HG02884 (cell line): ENCODE data around the gene ZHX3.

Source experiments
- ATAC-seq: cut with Tn5 transposase; IDR thresholded peaks from one replicate; pipeline ENCODE4 v1.9.1; 2021; ENCODE audit warnings: mild to moderate bottlenecking, moderate library complexity; ENCODE audit not compliant: unreplicated experiment

Gene ZHX3

DNA sequence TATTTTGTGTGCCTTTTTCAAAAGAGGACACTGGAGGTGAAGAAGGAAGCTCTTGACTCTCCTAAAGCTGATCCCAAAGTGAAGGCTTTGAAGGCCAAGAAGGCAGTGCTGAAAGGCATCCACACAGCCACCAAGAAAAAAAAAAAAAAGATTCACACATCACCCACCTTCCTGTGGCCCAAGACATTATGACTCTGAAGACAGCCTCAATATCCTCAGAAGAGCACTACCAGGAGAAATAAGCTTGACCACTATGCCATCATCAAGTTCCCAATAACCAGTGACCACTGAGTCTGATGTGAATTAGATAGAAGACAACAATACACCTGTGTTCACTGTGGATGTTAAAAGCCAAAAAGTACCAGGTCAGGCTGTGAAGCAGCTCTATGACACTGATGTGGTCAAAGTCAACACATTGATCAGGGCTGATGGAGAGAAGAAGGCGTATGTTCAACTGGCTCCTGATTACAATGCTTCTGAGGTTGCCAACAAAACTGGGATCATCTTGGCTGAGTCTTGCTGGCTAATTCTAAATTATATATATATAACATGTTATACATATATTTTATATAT lies 120.8 kb downstream of the ZHX3 start:
- ATAC-seq: no peak

DNA sequence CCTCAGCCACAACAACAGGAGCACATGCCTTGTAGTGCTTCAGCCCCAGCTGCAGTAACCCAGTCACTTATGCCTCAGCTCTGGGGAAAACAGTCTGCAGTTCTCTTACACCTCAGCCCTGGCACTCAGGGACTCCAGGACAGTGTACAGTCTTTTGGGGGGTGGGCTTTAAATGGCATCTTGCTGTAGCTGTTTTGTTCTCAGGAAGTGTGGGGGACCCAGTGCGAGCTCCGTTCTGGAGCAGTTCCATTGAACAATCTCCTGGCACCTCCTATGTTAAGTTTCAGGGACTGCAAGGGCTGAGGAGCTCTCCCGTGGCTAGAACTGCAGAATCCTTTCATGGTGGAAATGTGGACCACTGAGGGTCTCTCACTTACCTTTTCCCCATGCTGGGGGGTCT lies 125.0 kb downstream of the ZHX3 start:
- ATAC-seq: no peak

DNA sequence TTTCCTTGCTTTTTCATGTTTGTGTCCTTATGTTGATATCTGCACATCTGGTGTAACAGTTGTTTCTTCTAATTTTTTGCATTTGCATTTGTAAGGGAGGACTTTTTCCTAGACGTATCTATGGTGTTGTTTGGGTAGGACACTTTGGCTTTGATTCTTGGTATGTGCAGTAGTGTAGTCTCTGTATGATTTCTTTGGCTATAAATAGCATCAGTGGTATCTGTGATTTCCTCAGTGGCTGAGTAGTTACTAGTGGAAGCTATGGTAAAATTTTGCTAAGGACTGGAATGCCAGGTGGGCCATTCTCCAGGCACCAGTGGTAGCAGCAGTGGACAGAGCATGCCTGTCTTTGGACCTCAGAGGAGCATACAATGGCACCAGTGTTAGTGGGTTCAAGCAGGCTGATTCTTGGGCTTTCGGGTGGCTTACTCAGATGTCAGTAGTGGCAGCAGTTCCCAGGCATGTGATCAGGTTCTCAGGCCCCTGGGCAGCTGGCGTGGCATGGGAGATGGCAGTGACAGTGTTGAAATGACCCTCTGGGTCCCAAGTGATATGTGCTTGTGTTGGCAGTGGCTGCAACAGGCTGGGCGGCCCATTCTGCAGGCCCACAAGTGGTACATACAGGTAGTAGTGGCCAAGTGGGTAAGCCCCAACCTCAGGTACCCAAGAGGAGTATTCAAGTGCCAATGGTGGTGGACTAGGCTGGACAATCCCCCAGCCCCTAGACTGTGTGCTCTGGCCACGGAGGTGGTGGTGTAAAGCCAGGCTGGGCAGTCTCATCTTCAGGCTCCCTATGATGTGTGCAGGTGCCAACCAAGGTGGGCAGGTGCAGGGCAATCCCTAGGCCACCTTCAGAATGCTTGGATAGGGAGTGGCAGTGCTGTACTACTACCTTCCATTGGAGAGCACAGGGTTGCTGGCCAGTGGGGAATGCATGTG lies 125.7 kb downstream of the ZHX3 start:
- no peak for ATAC-seq

DNA sequence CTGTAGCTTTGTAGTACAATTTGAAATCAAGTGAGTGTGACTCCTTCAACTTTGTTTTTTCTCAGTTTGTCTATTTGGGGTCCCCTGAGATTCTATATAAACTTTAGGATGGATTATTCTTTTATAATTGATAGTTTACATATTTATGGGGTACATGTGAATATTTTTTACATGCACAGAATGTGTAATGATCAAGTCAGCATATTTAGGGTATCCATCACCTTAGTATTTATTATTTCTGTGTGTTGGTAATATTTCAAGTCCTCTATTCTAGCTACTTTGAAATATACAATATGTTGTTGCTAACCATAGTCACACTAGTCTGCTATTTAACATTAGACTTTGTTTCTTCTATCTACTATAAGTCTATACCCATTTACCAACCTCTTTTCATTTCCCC lies 129.9 kb downstream of the ZHX3 start:
- no peak for ATAC-seq

DNA sequence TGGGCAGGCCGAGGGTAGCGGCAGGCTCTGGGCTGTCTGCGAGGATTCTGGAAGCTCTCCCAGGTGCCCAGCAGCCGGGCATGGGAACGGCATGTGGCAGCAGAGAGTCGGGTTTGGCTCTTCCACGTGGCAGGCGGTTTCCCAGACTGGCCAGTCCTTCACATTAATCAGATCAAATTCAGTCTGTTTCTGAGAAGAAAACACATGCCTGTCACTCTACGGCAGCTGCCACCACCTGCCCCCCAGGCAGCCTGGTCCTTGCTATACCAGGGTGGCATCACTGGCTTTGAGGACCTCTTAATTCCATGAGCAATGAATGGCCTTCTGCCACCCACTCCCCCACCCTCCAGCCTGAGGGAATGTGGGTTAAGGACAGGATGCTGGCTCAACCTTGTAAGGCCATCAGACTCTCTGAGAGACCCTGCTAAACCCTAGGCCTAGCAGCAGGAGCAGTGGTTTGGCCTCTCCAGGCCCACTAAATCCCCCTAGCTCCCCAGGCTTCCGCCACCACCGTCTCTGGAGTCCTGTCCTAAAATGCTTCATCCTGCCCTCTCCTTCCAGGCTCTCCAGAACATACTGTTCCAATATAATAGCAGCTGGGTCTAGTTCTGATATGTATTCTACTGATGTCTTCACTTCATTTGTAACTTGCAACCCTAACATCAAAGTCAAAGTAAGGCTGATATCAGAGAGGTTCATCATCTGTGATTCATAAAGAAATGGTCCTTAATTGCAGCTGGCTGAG lies 132.3 kb downstream of the ZHX3 start:
- ATAC-seq: no peak

DNA sequence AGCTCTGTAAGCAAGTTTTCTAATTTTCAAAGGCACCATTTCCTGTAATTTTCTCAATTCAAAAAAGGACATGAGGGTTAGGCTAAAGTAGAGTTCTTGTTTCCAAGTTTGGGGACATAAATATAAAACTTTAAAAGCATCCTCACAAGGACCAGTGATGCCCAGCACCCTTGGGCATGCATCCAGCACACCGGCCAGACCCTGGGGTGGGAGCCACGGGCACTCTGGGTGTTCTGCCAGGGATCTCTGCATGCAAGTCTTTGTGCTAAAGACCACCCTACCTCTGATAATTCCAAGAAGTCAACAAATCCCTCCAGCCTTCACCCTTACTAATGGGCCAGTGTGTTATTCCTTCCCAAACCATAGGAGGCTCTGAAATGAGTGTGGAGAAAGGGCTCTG lies 133.7 kb downstream of the ZHX3 start:
- ATAC-seq: no peak

DNA sequence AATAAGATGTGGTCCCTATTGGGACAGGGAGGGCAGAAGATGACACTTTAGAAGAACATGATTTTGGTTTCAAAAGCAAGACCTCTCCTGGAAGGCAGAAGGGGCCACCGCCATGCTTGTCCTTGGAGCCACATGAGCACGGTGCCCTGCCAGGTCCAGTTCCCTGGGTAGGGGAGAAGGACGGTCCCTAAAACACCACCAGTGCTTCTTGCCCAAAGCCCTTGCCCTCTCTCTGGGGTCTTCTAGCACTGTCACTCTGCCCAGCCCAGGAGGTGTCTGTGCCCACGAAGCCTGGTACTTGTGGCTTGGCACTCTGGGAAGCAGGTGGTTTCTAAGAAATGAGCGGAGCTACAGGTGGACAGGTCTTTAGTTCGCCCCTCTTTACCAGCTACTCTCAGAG lies 134.1 kb downstream of the ZHX3 start:
- no peak for ATAC-seq

DNA sequence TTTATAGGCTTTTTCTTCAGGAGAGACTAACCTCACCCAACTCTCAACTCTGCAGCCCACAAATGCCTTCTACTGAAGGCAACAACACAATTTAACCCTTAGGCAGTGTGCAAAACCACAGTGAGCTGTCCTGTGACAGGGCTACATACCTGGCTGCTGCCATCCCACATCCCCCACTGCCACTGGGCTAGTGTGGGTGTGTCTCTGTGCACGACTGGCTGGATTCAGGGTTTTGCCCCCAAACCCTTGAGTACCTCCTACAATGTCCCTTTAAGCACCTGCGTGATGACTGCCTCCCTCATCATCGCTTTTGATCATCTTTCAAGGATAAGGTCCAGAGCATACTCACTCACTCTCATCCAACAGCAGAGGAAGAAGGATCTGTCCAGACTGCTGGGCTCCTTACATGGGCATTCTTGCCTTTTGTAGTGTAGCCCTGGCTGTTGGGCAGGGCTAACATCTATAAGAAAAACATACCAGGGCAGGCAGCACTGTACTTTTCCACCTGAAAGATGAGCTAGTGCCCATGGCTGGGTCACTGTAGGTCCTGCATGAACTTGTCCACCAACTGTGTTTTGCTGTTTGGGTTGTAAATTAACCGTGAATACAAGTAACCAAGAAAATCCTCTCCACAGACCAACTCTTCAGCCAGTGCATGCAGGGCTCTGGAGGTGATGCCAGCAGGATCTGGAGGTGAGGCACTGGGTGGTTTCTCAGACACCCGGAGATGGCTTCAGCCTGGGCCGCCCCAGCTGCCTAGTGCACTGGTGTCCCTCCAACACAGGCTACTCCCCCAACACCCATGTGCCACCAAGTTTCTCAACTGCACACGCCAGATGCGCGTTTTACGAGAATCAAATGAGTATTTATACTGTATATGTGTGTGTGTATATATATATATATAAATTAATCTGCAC lies 135.0 kb downstream of the ZHX3 start:
- no peak for ATAC-seq

DNA sequence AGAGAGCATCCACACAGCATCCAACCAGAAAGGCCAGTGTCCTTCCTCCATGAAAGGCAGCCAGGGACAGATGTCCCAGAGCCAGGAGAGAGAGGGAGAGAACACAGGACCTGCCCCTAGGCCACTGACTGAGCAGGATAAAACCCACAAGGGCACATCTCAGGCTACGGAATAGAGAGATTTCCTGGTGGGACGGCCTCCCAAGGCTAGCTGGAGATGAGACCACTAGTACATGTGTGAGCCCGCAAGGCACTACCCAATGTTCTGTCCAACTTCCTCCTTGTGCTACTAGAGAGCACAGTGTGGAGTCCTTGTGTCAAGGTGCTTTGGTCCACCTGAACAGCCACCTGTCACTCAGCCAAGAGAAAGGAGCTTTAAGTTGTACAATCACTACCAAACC lies 136.0 kb downstream of the ZHX3 start:
- ATAC-seq: no peak

DNA sequence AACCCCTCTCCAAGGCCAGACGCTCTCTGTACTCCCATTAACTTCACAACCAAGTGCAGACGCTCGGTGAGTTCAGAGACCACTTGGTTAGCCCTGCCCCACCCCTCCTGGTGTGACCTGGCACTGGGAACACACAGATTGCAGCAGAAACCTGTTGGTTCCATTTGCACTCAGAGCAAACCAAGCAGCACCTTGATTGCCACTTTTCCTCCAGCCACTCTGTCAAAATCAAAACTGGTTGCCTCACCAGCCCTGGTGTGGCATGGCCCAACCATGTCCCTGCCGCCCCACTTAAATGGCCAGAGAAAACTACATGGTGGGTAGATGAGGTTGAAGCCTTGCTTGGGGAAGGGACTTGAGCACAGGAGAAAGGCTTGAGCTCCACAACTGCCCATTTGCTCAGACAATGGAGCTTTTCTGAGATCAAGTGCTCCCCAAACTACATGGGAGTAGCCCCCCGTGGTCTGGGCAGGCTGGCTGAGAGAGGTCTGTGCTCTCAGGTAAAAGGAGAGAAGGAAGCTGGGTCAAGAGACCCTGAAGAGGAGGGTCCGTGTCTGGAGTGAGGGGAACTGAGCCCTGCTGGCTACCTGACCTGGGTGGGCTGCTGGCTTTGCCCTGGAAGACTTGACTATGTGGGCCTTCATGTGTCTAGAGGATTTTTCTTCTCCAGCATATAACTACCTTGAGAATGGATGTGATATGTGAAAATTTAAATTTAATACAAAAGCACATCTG lies 136.8 kb downstream of the ZHX3 start:
- ATAC-seq: no peak

DNA sequence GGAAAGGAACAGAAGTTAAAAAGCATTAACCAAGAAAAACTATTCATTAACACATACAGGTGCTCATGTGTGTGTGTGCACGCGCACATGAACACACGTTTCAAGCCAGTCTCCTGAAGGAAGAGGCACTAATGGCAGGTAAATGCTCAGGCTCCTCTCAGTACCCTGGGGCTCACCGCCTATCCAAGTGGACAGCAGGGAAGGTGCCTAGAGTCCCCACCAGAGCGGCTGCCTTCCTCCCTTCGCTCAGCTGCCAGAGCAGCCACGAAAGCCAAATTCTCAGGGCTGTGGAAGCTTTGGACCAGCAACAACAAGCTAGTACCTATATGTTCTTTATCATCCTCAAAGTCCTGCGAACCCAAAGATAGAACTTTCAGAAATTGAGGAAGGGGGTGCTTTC lies 137.6 kb downstream of the ZHX3 start:
- ATAC-seq: no peak

DNA sequence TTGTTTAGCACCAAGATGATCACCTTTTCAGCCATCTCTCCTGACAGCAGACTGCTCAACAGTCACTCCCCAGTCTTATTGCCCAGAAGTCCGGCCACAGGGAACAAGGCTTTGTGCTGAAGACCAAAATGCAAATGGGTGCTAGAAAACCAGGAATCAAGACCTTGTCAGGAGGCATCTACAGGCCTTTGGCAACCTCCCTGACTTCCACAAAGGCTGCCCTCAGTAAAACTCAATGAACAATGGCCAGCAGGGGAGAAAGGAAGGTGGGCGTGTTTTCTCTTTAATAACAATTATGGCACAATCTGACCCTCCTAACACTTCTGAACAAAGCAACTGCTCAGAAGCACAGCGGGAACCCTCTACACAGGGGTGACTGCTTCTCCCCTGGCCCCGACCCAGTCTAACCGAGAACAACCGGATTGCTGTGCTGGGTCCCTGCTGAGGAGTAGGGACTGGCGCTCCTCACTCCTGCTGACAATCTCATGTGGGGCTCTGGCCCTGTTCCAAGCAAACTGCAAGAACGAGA lies 138.6 kb downstream of the ZHX3 start:
- ATAC-seq: no peak

DNA sequence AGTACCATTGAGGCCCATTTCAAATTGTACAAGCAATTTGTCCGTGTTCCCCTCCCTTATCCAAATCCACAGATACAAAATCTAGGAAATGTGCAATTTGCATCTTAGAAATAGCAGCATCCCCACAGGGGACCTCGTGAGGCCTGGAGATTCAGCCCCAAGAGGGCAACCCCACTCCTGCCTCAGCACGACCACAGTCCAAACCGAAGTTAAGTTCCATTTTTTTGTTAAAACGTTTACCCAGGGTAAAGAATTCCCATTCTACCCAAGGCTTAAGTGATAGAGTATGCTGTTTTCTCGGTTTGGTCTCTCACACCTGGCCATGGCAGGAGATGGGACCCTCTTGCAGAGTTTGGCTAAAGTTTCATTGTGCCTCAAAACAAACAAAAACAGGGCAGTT lies 139.0 kb downstream of the ZHX3 start:
- ATAC-seq: no peak

DNA sequence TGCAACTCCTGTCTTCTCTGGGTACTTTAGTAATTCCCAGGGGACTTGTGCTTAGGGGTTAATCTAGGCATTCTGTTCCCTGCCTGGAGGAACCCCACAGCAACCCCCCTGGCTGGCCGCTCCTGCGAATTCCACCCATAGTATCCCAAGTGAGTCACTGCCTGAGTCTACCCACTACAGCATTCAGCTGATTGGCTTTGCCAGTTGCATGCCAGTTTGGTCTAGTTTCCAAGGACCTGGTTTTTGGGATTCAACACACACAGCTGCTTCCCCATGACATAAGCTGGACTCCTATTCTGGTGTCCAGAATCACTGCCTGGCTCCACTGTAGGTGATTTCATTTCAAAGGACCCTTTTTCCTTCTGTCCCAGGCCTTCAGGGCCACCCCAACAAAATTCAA lies 139.9 kb downstream of the ZHX3 start:
- no peak for ATAC-seq

DNA sequence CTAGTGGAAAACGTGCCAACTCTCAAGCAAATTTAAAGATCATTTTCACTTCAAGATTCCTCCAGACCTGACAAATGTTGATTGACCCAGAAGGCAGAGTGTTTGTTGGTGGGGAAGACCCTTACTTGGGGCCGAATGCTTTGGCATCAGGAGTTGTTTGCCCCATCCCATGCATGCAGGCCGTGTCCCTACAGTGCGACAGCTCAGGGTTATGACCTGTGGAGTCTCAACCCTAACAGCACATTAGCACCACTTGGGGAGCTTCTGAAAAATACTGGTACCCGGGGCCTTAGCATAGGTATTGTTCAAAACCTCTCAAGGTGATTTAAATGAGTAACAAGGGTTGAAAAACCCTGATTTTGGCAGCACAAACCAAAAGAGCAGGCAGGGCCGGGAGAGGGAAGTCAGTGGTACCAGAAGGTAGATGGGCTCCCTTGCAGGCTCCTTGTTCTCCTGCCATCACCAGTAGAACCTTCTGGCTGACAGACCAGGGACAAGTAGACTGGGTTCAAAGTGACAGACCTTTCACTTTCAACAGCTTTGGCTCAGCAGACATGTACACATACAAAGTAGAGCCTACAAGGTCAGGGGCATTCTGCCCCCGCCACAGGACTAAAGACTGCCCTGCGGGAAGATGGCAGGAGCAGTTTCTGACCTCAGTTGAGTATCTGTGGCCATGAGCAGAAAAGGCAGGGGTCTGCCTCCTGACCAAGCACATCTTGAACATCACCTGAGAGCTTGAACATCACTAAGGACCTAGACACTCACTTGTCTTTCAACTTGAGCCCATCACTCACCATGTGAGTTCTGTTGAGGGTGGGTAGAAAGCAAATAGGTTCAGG lies 140.6 kb downstream of the ZHX3 start:
- no peak for ATAC-seq

DNA sequence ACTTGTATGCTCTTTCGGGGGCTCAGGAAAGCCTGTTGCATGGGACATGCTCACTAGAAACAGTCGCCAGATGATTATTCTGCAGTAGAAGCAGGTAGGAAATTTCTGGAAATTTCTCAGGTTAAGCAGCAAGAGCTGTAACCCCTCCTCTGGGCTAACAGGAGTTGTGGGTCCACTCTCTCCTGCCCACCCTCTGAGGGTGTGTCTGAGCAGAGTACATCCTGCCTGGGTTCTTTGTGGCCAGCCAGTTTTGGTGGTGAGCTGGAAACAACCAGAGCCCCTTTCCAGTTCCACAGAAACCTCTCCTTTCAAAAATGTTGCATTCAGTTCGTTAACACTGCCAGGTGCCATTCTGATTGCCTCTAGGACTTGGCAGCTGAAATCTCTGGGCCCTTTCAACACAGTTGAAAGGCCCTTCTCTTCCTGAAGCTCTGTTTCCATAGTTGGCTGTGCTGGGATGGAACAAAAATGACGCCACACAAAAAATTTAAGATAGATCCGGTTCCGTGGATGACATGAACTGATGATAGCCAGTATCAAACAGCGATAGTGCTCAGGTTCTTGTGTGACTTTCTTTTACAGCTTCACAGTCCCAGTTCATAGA lies 141.7 kb downstream of the ZHX3 start:
- no peak for ATAC-seq

DNA sequence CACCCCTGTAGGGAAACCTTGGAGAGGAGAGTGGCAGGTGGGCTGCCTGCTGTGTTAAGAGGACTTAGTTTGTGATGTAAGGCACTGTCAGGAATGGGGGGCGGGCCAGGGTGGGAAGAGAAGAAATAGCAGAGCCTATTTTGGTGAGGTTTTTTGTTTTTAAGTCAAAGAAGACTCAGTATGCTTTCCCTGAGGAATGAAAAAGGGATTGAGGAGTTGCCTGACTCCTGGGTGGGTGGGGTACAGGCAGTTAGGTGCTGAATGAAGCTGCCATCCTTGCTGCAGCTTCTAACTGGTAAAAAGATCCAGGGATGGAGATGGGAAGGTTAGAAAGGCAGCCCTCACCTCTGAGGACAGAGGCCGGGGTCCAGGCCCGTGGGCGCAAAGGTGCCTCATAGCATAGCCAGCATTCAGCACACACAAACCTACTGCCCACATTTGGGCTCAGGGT lies 142.3 kb downstream of the ZHX3 start:
- ATAC-seq: no peak

DNA sequence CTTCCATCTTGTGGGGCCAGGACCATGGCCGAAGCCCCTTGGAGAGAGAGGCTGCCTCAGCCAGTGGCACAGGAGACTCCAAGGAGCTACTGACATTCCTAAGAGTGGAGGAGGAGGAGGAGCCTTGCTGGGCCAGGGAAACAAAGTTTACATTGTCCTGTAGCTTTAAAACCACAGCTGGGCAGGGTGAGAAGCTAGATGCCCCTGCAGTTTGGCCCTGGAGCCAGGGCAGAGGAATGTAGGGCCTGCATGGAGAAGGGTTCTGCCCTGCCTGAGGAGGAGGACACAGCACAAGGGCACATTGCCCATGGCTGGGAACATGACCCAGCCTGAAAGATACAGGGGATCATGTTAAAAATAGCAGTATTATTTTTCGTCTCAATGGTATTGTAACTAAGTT lies 142.7 kb downstream of the ZHX3 start:
- no peak for ATAC-seq

DNA sequence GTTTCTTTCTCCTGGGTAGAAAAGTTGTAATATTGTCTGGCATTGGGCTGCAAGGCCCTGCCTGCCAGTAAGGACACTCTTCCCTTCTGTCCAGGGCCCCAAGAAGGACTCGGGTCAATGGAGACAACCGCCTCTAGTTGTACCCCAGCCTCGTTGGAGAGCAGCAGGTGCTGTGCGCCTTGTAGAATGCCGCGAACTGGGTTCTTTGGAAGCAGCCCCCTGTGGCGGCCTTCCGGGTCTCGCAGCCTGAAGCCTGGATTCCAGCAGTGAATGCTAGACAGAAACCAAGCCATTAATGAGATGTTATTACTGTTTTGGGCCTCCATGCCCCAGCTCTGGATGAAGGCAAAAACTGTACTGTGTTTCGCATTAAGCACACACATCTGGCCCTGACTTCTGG lies 143.2 kb downstream of the ZHX3 start:
- no peak for ATAC-seq
